Ascending aorta (tissue), 2 donors: Measurements from ENCODE around the gene COL6A2. TPM values are rescaled to one million over a fixed set of nuclear protein-coding genes. Genes with fewer than 3 reads are reported as not detected.
A peak's percentile ranks its signal among the peaks of the same experiment; 100 is the strongest.
"Not testable (repeated sequence)": the region's sequence is repeated elsewhere in the genome, so short reads cannot be mapped to it uniquely, and the experiment has no call there.

Source experiments
- DNase-seq, 2 donors: peaks; one replicate each; pipeline ENCODE4 v3.0.0-alpha.2; 2019; ENCODE audit warnings: low spot score in 2 of 2
- H3K27ac ChIP-seq, 2 donors: fragments of 200-600 bp; sonication (generic); one replicate each; pipeline ENCODE4 v1.5.1; 2016 to 2017; ENCODE audit warnings: mild to moderate bottlenecking in 1 of 2
- H3K27me3 ChIP-seq: fragments of 200-600 bp; sonication (generic); one replicate; pipeline ENCODE4 v1.5.1; 2017
- H3K36me3 ChIP-seq, 2 donors: fragments of 200-600 bp; sonication (generic); one replicate each; pipeline ENCODE4 v1.5.1; 2016
- H3K4me1 ChIP-seq, 2 donors: fragments of 200-600 bp; sonication (generic); one replicate each; pipeline ENCODE4 v1.5.1; 2016 to 2017; ENCODE audit warnings: mild to moderate bottlenecking in 1 of 2
- H3K4me3 ChIP-seq, 2 donors: fragments of 200-600 bp; sonication (generic); one replicate each; pipeline ENCODE4 v1.5.1; 2016 to 2017; ENCODE audit warnings: mild to moderate bottlenecking in 1 of 2
- H3K9me3 ChIP-seq, 2 donors: fragments of 200-600 bp; sonication (generic); one replicate each; pipeline ENCODE4 v1.5.1; 2016
- intact Hi-C: fragments of 100-400 bp; cut with DNase I; formaldehyde crosslinking; loops from one replicate; pipeline ENCODE4 v1.15.1; 2023
- total RNA-seq: library from RNA; depleted of rRNA; stranded (reverse); fragments of >200 nt; gene quantifications from one replicate; pipeline ENCODE4 v1.1.0, GENCODE V29; 2016
- TF ChIP-seq, protein P1 (sequence below), 3 experiments: fragments of 200-600 bp in 2 of 3; fragments of 450-650 bp in 1 of 3; sonication (generic) in 2 of 3; IDR thresholded peaks; one replicate each; pipeline ENCODE4 v1.5.1; 2016 to 2019; ENCODE audit warnings: antibody characterized with exemption in 3 of 3, mild to moderate bottlenecking in 1 of 3, moderate library complexity in 1 of 3

Gene COL6A2
- total RNA-seq, 1 donor from 2014 or later = 1,704 TPM

- H3K27ac ChIP-seq = no peak overlapping the region
- intact Hi-C loops = no loop called here
- DNase-seq = peak in 1 of 2 donors; percentile 58
- H3K4me3 ChIP-seq = no peak overlapping the region
- H3K9me3 ChIP-seq = peaks cover 0 to 6% of the 10 kb centered on the region in 2 donors
- H3K4me1 ChIP-seq = peaks cover 21 to 30% of the 10 kb centered on the region in 2 donors
- H3K36me3 ChIP-seq = no peaks in the 10 kb centered on the region
- TF ChIP-seq, protein P1, sequence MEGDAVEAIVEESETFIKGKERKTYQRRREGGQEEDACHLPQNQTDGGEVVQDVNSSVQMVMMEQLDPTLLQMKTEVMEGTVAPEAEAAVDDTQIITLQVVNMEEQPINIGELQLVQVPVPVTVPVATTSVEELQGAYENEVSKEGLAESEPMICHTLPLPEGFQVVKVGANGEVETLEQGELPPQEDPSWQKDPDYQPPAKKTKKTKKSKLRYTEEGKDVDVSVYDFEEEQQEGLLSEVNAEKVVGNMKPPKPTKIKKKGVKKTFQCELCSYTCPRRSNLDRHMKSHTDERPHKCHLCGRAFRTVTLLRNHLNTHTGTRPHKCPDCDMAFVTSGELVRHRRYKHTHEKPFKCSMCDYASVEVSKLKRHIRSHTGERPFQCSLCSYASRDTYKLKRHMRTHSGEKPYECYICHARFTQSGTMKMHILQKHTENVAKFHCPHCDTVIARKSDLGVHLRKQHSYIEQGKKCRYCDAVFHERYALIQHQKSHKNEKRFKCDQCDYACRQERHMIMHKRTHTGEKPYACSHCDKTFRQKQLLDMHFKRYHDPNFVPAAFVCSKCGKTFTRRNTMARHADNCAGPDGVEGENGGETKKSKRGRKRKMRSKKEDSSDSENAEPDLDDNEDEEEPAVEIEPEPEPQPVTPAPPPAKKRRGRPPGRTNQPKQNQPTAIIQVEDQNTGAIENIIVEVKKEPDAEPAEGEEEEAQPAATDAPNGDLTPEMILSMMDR (IDR thresholded peaks at IDR 0.05) = no peak
- H3K27me3 ChIP-seq = no peaks in the 10 kb centered on the region
Measured at GRCh38 chr21:46082713-46082962, 15.3 kb upstream of the COL6A2 start.

GRCh38 chr21:46082963-46083790 is 14.7 kb upstream of the COL6A2 start:
- peak in 1 of 2 donors; percentile 61 for DNase-seq
- H3K27me3 ChIP-seq = no peaks in the 10 kb centered on the region
- intact Hi-C loops = no loop called here
- H3K4me3 ChIP-seq = no peak overlapping the region
- TF ChIP-seq, protein P1 (IDR thresholded peaks at IDR 0.05) = no peak
- H3K36me3 ChIP-seq = no peaks in the 10 kb centered on the region
- H3K27ac ChIP-seq = no peak overlapping the region
- peaks cover 0 to 11% of the 10 kb centered on the region in 2 donors for H3K9me3 ChIP-seq
- peaks cover 21 to 30% of the 10 kb centered on the region in 2 donors for H3K4me1 ChIP-seq

DNA sequence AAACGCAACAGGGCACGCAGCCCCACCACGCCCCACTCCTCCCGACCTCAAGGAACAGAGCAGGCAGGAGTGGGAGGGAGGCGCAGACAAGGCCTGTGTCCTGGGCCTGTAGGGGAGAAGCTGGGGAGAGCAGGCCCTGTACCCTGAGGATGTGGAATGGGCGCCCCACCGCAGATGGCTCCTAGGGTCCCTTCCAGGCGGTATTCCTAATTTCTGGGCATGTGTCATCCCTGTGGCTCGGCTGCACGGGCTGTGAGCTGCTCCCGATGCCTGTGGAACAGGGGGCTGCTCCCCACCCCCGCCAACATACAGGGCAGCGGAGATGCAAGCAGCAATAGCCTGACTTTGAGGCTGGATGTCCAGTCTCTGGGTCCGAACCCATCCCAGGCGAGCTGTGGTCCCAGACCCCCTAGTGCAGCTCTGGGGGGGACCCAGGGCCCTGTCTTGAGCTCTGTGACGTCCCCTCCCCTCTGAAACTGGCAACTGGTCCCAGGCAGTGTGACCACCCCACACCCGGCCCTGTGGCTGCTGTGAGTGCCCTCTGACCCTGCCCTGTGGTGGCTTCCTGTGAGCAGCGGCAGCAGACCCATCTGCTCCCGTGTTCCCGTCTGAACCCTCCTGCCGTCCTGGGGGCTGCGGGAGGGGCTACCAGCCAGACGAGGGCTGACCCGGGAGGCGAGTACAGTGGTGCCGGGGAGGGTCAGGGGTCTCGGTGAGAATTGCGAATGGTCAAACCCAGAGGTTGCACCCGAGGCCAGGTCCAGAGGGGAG is 13.9 kb upstream of the COL6A2 start:
- intact Hi-C loops = no loop called here
- Histone ChIP-seq H3K9me3 (peaks cover 0 to 19% of the 10 kb centered on the region in 2 donors), H3K4me1 (peaks cover 13 to 22% of the 10 kb centered on the region in 2 donors), H3K4me3 (no peak overlapping the region), H3K36me3 (no peaks in the 10 kb centered on the region), H3K27ac (no peak overlapping the region), H3K27me3 (no peaks in the 10 kb centered on the region)
- TF ChIP-seq, protein P1 (IDR thresholded peaks at IDR 0.05) = no peak
- DNase-seq = peak in 1 of 2 donors; percentile 61

DNA sequence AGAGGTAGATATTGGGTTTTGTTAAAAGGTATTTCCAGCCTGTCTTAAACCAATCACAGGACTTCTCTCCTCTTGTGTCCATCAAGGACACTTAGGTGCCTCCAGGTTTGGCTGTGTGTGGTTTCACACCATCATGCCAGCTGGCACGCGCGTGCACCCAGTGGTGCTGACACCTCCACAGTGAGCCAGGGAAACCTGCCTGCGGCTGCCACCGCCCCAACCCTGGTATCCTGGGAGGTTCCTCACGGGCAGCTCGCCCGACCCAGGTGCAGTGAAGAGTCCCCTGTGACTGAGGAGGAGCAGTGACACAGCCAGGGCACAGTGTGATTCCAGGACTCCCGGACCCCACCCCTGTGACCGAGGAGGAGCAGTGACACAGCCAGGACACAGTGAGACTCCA is 13.2 kb upstream of the COL6A2 start:
- peak in 1 of 2 donors; percentile 33 for DNase-seq
- no peaks in the 10 kb centered on the region for H3K27me3 ChIP-seq
- H3K27ac ChIP-seq = no peak overlapping the region
- intact Hi-C loops = no loop called here
- peaks cover 0 to 19% of the 10 kb centered on the region in 2 donors for H3K9me3 ChIP-seq
- H3K36me3 ChIP-seq = no peaks in the 10 kb centered on the region
- H3K4me1 ChIP-seq = peaks cover 7 to 16% of the 10 kb centered on the region in 2 donors
- TF ChIP-seq, protein P1 (IDR thresholded peaks at IDR 0.05) = no peak
- no peak overlapping the region for H3K4me3 ChIP-seq

DNA sequence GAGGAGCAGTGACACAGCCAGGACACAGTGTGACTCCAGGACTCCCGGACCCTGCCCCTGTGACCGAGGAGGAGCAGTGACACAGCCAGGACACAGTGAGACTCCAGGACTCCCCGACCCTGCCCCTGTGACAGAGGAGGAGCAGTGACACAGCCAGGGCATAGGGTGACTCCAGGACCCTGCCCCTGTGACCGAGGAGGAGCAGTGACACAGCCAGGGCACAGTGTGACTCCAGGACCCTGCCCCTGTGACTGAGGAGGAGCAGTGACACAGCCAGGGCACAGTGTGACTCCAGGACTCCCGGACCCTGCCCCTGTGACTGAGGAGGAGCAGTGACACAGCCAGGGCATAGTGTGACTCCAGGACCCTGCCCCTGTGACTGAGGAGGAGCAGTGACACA is 12.7 kb upstream of the COL6A2 start:
- H3K27me3 ChIP-seq, intact Hi-C loops, H3K4me3 ChIP-seq, H3K27ac ChIP-seq, H3K36me3 ChIP-seq: not testable (repeated sequence)
- peak in 1 of 2 donors; percentile 24 for DNase-seq
- peaks cover 0 to 19% of the 10 kb centered on the region in 2 donors for H3K9me3 ChIP-seq
- H3K4me1 ChIP-seq = peaks cover 7 to 11% of the 10 kb centered on the region in 2 donors

DNA sequence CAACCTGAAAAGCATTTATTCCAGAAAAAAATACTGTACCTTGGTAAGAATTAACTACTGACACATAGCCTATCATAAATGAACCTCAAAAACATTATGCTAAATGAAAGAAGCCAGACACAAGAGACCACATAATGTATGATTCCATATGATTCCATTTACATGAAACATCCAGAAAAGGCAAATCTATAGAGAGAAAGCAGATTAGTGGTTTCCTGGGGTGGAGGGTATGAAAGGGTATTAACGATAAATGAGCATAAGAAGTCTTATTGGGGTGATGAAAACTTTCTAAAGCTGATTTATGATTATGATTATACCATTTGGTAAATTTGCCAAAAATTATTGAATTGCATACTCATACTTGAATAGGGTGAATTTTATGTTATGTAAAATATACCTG is 10.3 kb upstream of the COL6A2 start:
- intact Hi-C loops = no loop called here
- TF ChIP-seq, protein P1 (IDR thresholded peaks at IDR 0.05) = no peak
- Histone ChIP-seq H3K9me3 (peaks cover 0 to 19% of the 10 kb centered on the region in 2 donors), H3K27ac (no peak overlapping the region), H3K27me3 (no peaks in the 10 kb centered on the region), H3K4me1 (peaks cover 7 to 8% of the 10 kb centered on the region in 2 donors), H3K36me3 (no peaks in the 10 kb centered on the region), H3K4me3 (no peak overlapping the region)
- no peak for DNase-seq
